WERI-Rb-1 (cell line): Measurements from ENCODE around the gene TMF1.

ENCODE experiments used
- DNase-seq: peaks from one replicate; pipeline ENCODE4 v3.0.0-alpha.2; 2020
- H3K27ac ChIP-seq: fragments of 250-450 bp; sonication (Bioruptor Pico); 2 replicates; pipeline ENCODE4 v1.5.1; 2020; ENCODE audit warnings: mild to moderate bottlenecking, moderate library complexity
- H3K27me3 ChIP-seq: fragments of 250-450 bp; sonication (Bioruptor Pico); 2 replicates; pipeline ENCODE4 v1.5.1; 2021; ENCODE audit warnings: mild to moderate bottlenecking, low read depth, moderate library complexity; ENCODE audit not compliant: insufficient read depth, severe bottlenecking
- H3K36me3 ChIP-seq: fragments of 250-450 bp; sonication (Bioruptor Pico); 2 replicates; pipeline ENCODE4 v1.5.1; 2020; ENCODE audit warnings: mild to moderate bottlenecking, moderate library complexity
- H3K4me3 ChIP-seq: 2 replicates; pipeline ENCODE4 v1.5.1; 2011; ENCODE audit warnings: low read depth, mild to moderate bottlenecking, control low read depth, low read length
- H3K9me3 ChIP-seq: fragments of 250-450 bp; sonication (Bioruptor Pico); 2 replicates; pipeline ENCODE4 v1.5.1; 2021; ENCODE audit warnings: mild to moderate bottlenecking, moderate library complexity; ENCODE audit not compliant: severe bottlenecking
- TF ChIP-seq, protein P1 (sequence below): IDR thresholded peaks from 2 replicates; pipeline ENCODE4 v1.5.1; 2011; ENCODE audit warnings: low read depth, mild to moderate bottlenecking, control low read depth, inconsistent platforms, low read length

Gene TMF1

DNA sequence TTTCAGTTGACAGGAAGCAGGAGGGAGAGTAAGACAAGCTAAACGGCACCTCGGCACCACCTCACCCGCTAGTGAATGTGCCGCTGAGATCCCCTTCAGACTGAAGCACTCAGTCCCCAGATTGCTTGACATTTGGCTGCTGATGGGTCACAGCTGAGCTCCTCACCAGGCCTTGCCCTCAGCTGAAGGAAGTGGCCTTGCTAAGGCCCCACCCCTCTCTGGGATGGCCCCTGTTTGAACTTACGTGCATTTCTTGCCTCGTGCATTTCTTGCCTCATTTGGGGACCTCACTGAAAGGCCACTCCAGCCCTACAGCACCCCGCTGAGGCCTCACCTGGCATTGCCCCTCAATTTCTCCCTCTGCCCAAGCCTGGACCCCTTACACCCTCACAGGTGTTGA lies 78.5 kb downstream of the TMF1 start:
- DNase-seq: peak; percentile 9
- Histone ChIP-seq H3K36me3 (peaks cover 14% of the 10 kb centered on the region), H3K27me3 (no peaks in the 10 kb centered on the region), H3K27ac (no peak overlapping the region), H3K9me3 (no peaks in the 10 kb centered on the region), H3K4me3 (no peak overlapping the region)
- TF ChIP-seq, protein P1, sequence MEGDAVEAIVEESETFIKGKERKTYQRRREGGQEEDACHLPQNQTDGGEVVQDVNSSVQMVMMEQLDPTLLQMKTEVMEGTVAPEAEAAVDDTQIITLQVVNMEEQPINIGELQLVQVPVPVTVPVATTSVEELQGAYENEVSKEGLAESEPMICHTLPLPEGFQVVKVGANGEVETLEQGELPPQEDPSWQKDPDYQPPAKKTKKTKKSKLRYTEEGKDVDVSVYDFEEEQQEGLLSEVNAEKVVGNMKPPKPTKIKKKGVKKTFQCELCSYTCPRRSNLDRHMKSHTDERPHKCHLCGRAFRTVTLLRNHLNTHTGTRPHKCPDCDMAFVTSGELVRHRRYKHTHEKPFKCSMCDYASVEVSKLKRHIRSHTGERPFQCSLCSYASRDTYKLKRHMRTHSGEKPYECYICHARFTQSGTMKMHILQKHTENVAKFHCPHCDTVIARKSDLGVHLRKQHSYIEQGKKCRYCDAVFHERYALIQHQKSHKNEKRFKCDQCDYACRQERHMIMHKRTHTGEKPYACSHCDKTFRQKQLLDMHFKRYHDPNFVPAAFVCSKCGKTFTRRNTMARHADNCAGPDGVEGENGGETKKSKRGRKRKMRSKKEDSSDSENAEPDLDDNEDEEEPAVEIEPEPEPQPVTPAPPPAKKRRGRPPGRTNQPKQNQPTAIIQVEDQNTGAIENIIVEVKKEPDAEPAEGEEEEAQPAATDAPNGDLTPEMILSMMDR: no peak

DNA sequence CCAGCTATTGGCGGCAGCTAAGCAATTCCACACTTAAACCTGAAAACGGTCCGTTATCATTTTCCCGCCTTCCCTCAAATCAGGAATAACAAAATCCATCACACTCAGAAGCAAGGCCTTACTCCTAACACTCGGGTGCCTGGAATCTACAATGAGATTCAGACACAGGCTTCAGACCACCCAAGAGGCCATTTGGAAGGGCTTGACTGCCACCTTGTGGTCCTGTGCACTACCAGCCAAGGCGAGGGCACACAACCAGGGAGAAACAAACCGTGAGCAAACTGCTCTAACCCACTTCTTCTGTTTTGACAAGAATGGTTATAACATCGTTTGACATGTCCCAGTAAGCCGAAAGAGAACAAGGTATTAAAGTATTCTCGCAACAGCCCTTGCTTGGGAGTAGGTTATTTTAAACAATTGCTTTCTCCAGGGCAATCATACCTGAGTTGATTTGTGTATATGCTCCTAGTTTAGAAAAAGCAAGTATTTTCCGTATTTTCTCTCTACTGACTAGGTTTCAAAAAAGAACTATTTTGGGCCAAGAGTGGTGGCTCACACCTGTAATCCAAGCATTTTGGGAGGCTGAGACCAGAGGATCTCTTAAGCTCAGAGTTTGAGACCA lies 79.7 kb downstream of the TMF1 start:
- no peaks in the 10 kb centered on the region for H3K9me3 ChIP-seq
- peak; percentile 82 for DNase-seq
- peaks cover 12% of the 10 kb centered on the region for H3K36me3 ChIP-seq
- H3K27ac ChIP-seq: no peak overlapping the region
- TF ChIP-seq, protein P1: peak; percentile 93
- no peaks in the 10 kb centered on the region for H3K27me3 ChIP-seq
- H3K4me3 ChIP-seq: no peak overlapping the region
